ACC112 (cell line): ENCODE results near the gene CACNG8.
A peak's percentile ranks its signal among the peaks of the same experiment; 100 is the strongest.

Experiments used
- H2AFZ ChIP-seq: fragments of 200-600 bp; sonication (generic); one replicate; pipeline ENCODE4 v1.6.0; 2017; ENCODE audit warnings: antibody characterized with exemption, low read length; ENCODE audit not compliant: unreplicated experiment
- H3K27ac ChIP-seq: fragments of 200-600 bp; sonication (generic); 2 replicates; pipeline ENCODE4 v1.5.1; 2014; ENCODE audit warnings: low read depth, mild to moderate bottlenecking, antibody characterized with exemption, low read length, moderate library complexity
- H3K27me3 ChIP-seq: fragments of 200-600 bp; sonication (generic); 2 replicates; pipeline ENCODE4 v1.6.1; 2014; ENCODE audit warnings: mild to moderate bottlenecking, antibody characterized with exemption, low read length, moderate library complexity, mixed read lengths; ENCODE audit not compliant: insufficient read depth
- H3K36me3 ChIP-seq: fragments of 200-600 bp; sonication (generic); 2 replicates; pipeline ENCODE4 v1.6.1; 2016; ENCODE audit warnings: mild to moderate bottlenecking, antibody characterized with exemption, low read length, moderate library complexity, mixed read lengths; ENCODE audit not compliant: insufficient read depth
- H3K4me1 ChIP-seq: fragments of 200-600 bp; sonication (generic); one replicate; pipeline ENCODE4 v1.6.1; 2016; ENCODE audit warnings: low read length, mixed read lengths; ENCODE audit not compliant: insufficient read depth, unreplicated experiment, control insufficient read depth
- H3K4me3 ChIP-seq: fragments of 200-600 bp; sonication (generic); 2 replicates; pipeline ENCODE4 v1.5.1; 2014; ENCODE audit warnings: mild to moderate bottlenecking, low read depth, low read length
- H3K79me2 ChIP-seq: fragments of 200-600 bp; sonication (generic); one replicate; pipeline ENCODE4 v1.6.0; 2016; ENCODE audit warnings: low read length; ENCODE audit not compliant: control insufficient read depth, unreplicated experiment, insufficient read depth

Gene CACNG8

DNA sequence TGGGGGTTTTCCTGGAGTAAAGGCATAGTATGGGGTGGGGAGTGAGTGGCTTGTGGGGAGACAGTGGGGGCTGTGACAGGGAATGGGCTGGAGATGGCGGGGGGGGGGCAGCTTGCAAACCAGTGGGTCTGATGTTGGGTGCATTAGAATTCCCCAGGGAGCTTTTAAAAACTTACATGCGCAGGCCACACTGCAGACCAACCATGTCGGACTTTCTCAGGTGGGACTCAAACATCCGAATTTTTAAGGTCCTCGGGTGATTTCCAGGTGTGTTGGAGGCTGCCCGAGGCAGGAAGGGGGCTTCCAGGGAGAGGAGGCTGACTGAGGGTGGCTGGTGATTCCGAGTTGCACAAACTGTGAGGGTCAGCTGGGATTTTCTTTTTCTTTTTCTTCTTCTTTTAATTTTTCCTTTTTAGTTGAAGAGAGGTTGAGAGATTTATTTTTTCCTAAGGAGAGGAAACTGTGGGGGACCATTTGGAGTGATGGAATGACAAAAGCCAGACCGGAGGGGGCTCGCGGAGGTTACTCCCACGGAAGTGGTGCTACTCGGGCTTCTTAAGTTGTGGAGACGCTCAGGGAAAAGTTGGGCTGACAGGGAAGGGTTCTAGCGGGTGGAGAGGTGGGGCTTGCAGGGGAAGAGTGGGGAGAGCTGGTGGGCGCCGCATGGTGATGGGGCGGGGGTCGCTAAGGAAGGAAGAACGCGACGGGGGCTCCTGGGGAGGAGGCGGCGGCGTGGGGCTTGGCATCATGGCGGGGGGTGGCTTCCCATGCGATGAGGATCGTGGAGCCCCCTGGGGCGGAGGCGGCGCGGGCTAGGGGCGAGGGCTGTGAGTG is 997 bp upstream of the CACNG8 start:
- Histone ChIP-seq H3K4me3 (peak overlapping the region; percentile 69), H3K4me1 (peaks cover 6% of the 10 kb centered on the region), H3K79me2 (peaks cover 3% of the 10 kb centered on the region), H2AFZ (peak overlapping the region; percentile 57), H3K27me3 (peaks cover 22% of the 10 kb centered on the region), H3K36me3 (no peaks in the 10 kb centered on the region), H3K27ac (no peak overlapping the region)

DNA sequence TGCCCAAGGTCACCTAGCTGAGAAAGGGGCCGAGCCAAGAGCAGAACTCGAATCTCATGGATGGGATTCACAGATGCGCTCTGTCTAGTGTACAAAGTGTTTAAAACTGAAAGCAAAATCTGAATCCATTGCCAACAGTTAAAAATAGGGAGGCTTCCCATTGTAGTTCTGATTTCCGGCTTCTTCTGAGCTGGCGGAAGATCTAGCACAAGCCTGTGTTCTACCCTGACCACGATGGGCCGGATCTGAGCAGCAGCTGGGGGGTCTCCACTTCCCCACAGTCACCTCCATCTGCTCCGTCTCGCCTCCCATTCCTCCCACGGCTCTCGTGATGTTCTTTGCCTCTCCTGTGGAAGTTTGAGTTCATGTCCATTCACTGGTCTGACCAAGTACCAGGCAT is 2.4 kb downstream of the CACNG8 start:
- peaks cover 3% of the 10 kb centered on the region for H3K4me1 ChIP-seq
- H3K36me3 ChIP-seq: no peaks in the 10 kb centered on the region
- H3K27ac ChIP-seq: no peak overlapping the region
- no peak overlapping the region for H3K4me3 ChIP-seq
- H3K27me3 ChIP-seq: peaks cover 4% of the 10 kb centered on the region; the same call in 1 of the 2 replicates
- no peak overlapping the region for H2AFZ ChIP-seq
- H3K79me2 ChIP-seq: no peaks in the 10 kb centered on the region

DNA sequence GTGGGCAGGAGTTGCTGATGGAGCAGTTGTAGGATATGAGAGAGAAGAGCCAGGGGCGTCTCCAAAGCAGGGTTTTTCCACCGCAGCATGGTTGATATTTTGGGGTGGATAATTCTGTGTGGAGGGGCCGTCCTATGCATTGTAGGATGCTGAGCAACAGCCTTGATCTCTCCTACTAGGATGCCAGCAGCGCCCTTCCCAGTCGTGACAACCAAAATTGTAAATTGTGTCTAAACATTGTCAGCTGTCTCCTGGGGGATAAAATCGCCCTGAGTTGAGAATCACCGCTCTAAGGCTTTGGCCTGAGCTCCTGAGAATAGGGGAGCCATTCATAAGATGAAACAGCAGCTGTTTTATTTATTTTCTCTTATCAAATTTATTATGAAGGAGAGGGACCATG is 4.2 kb downstream of the CACNG8 start:
- H3K4me1 ChIP-seq: no peaks in the 10 kb centered on the region

DNA sequence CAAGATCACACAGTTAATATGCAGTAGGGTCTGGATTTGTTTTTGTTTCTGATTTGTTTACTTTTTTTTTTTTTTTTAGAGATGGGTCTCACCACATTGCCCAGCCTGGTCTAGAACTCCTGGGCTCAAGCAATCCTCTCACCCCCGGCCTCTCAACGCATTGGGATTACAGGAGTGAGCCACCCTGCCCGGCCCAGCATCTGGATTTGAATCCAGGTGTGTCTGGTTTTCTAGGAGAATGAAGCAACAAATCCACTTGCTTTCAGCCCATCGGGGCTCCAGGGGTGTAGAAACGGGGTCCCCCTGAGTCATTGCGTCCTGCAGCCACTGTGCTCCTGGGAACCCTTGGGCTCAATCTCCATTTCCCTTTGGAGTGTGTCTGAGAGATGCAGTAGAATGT is 6.6 kb downstream of the CACNG8 start:
- H3K27me3 ChIP-seq: no peaks in the 10 kb centered on the region
- H3K36me3 ChIP-seq: no peaks in the 10 kb centered on the region
- no peak overlapping the region for H2AFZ ChIP-seq
- H3K4me3 ChIP-seq: no peak overlapping the region
- no peaks in the 10 kb centered on the region for H3K4me1 ChIP-seq
- no peaks in the 10 kb centered on the region for H3K79me2 ChIP-seq
- no peak overlapping the region for H3K27ac ChIP-seq

More for the DNA sequence above, 4.2 kb downstream of the CACNG8 start:
- Histone ChIP-seq H3K27me3 (no peaks in the 10 kb centered on the region), H3K4me3 (no peak overlapping the region), H3K79me2 (no peaks in the 10 kb centered on the region), H3K27ac (no peak overlapping the region), H2AFZ (no peak overlapping the region), H3K36me3 (no peaks in the 10 kb centered on the region)

DNA sequence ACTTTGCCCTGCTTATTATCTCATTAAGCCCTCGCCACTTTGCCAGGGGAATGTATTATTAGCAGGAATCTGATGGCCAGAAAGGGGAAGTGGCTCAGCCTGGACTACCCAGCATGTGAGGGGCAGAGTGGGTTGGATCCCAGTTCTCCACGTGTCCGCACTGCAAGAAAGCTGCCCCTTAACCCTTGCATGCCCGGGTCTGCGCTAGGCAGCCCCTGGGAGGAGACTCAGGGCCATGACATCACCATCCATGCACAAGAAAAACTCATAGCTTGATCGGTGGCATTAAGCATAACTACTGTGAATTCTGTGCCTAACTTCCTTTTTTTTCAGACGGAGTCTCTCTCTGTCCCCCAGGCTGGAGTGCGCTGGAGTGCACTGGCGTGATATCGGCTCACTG is 8.9 kb downstream of the CACNG8 start:
- Histone ChIP-seq H2AFZ (no peak overlapping the region), H3K36me3 (no peaks in the 10 kb centered on the region), H3K4me3 (no peak overlapping the region), H3K4me1 (no peaks in the 10 kb centered on the region), H3K27me3 (no peaks in the 10 kb centered on the region), H3K79me2 (no peaks in the 10 kb centered on the region), H3K27ac (no peak overlapping the region)

DNA sequence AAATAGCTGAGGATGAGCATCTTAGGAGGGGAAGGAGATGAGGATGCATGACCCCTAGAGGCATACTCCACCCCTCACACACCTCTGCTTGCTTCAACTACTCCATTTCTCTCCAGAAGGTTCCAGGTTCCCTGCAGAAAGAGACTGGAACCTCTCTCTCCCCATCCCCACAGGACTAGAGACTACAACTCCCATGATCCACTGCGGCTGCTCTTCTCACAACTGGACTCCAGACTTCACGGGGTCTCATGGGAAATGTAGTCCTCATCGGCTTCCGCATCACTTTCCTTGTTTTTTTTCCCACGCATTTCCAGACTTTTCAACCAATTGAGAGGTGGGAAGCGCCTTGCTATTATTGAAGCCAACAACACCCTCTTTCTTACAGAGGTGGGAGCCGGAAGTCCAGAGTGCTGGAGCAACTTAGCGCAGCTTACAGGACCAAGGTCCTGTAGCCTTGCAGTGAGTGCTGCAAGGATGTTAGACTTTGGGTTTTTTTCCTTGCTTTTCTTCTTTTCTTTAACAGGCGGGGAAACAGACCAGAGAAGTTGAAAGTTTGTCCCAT is 14.8 kb downstream of the CACNG8 start:
- Histone ChIP-seq H3K4me3 (peak overlapping the region; percentile 83), H2AFZ (peak overlapping the region; percentile 7), H3K27me3 (no peaks in the 10 kb centered on the region), H3K4me1 (no peaks in the 10 kb centered on the region), H3K79me2 (peaks cover 9% of the 10 kb centered on the region), H3K27ac (peak overlapping the region; percentile 4; the same call in 1 of the 2 replicates), H3K36me3 (no peaks in the 10 kb centered on the region)

DNA sequence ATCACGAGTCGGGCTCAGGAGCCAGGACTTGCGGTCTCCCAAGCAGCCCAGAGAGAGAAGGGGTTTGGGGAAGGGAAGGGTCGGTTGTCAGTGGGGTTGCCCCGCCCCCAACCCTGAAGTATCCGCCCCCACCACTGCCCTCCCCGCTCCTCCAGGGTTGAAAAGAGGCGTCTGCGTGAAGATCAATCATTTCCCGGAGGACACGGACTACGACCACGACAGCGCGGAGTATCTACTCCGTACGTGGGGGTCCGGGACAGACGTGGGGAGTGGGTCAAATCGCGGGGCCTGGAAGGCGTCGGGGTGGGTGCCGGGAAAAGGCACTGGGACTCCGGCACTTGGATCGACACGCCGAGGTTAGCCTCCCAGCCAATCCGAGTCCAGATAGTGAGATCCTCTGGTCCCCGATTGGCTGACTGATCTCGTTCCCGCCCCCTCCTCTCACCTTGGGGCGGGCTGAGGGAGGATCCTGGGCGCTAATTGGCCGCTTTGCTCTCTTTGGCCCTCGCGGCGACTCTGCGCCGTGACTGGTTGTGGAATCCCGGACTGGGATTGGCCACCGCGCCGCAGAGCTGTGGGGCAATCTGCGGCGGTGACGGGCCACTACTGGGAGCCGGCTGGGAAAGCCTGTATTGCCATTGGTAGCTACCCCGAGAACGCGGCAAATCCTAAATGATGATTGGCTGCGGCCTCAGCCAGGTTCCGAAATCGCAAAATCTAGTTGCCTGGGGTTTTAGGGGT is 15.4 kb downstream of the CACNG8 start:
- Histone ChIP-seq H3K4me1 (no peaks in the 10 kb centered on the region), H3K4me3 (peak overlapping the region; percentile 83), H3K36me3 (no peaks in the 10 kb centered on the region), H3K79me2 (peaks cover 9% of the 10 kb centered on the region), H3K27me3 (no peaks in the 10 kb centered on the region), H3K27ac (peak overlapping the region; percentile 4), H2AFZ (peak overlapping the region; percentile 7)

DNA sequence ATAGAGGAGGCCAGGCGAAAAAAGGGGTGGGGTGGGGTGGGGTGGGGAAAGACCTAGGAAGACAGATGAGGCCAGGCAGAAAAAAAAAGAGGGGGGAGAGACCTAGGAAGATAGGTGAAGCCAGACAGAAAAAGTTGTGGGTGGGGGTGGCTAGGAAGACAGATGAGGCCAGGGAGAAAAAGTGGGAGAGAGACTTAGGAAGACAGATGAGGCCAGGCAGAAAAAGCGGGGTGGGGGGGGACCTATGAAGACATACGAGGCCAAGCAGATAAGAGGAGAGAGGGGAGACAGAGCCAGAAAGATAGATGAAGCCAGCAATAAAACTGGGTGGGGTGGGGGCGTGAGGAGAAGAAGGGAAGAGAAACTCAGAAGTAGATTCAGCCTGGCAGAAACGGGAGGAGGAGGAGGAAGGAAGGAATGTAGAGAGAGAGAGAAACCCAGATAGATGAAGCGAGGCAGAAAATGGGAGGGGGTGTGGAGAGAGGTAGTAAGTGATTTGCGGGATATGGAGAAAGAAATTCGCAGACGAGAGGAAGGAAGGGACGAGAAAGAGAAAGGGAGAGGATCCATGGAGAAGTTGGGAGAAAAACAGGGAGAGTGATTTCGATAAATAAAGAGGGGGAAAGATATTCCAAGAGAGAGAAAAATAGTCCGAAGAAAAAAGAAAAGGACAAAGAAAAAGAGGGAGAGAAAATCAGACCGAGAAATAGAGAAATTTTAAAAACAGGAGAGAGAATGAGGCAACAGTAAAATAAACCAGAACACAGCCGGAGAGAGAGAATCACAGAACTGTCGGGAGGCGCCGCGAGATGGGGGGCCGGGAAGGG is 16.5 kb downstream of the CACNG8 start:
- Histone ChIP-seq H3K27ac (peak overlapping the region; percentile 76), H3K4me3 (peak overlapping the region; percentile 83), H3K79me2 (peaks cover 9% of the 10 kb centered on the region), H3K27me3 (no peaks in the 10 kb centered on the region), H3K4me1 (no peaks in the 10 kb centered on the region), H2AFZ (no peak overlapping the region), H3K36me3 (no peaks in the 10 kb centered on the region)

DNA sequence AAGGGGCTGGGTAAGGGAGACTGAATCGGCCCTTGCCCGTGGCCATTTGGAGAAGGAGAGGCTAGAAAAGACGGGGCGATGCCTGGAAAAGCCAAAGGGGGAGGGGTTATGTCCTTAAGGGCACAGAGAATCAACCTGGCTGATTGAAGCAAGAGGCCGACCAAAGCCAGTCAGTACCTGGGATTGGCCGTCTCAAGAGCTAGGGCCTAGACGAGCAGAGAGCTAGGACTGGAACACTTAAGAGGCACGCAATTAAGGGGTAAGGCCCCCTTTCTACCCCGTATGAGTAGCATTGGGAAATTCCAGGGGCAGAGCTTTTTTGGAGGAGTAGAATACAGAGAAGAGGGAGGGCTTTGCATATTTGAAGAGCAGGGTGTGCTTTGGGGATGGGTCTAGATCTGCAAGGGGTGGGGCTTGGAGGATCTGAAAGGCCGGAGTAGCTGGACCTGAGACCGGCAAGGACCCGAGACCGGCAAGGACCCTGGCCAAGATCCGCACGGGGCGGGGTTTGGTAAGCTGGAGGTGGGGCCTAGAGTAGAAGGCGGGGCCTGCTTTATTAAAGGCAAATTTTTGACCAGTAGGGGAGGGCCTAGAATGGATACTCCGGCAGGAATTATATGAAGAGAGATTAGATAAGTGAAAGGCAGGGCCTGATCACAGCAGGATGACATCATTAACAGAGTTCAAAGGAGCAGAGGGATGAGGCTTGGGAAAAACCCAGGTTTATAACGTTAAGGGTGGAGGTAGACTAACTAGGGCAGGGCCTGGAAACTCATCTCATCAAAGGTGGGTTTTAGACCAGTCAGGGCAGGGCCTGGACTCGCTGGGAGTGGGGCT is 18.0 kb downstream of the CACNG8 start:
- peak overlapping the region; percentile 85 for H3K27ac ChIP-seq
- no peak overlapping the region for H2AFZ ChIP-seq
- H3K4me1 ChIP-seq: no peaks in the 10 kb centered on the region
- no peaks in the 10 kb centered on the region for H3K36me3 ChIP-seq
- H3K27me3 ChIP-seq: no peaks in the 10 kb centered on the region
- peak overlapping the region; percentile 83 for H3K4me3 ChIP-seq
- H3K79me2 ChIP-seq: peaks cover 9% of the 10 kb centered on the region
